ENCODE data around the gene TET1. TPM values are rescaled to one million over a fixed set of nuclear protein-coding genes. Genes with fewer than 3 reads are reported as not detected.
"Not testable (repeated sequence)": the region's sequence is repeated elsewhere in the genome, so short reads cannot be mapped to it uniquely, and the experiment has no call there.

TET1 gene
- total RNA-seq, 1 donor from 2014 or later = 5.7 TPM

GRCh38 chr10:68700197-68700596 lies 140.1 kb downstream of the TET1 start:
- no peak for DNase-seq (ENCODE audit: low spot score)

GRCh38 chr10:68705548-68705947 lies 145.4 kb downstream of the TET1 start:
- DNase-seq (ENCODE audit: low spot score) = no peak

GRCh38 chr10:68708987-68709386 lies 148.8 kb downstream of the TET1 start:
- DNase-seq (ENCODE audit: low spot score) = not testable (repeated sequence)

- DNase-seq (ENCODE audit: low spot score) = peak; percentile 47
These were observed 152.9 kb downstream of the TET1 start for GRCh38 chr10:68713065-68713464.

- peak; percentile 53 for DNase-seq (ENCODE audit: low spot score)
These were observed 157.3 kb downstream of the TET1 start for GRCh38 chr10:68717435-68717834.

- peak; percentile 97 for DNase-seq (ENCODE audit: low spot score)
These were observed 160.9 kb downstream of the TET1 start, which contains the start of gene CCAR1 for GRCh38 chr10:68720793-68721672. Gene CCAR1, plus strand, starts transcription at chr10:68721239. Its CDS starts 1,266 bp downstream, at chr10:68722505.

- DNase-seq (ENCODE audit: low spot score) = no peak
These were observed 161.7 kb downstream of the TET1 start for GRCh38 chr10:68721673-68722335.

GRCh38 chr10:68725016-68725415 lies 164.9 kb downstream of the TET1 start:
- DNase-seq (ENCODE audit: low spot score) = peak; percentile 14

- DNase-seq (ENCODE audit: low spot score) = peak; percentile 33
These were observed 167.0 kb downstream of the TET1 start for GRCh38 chr10:68727146-68727545.

GRCh38 chr10:68732651-68733050 lies 172.5 kb downstream of the TET1 start:
- peak; percentile 18 for DNase-seq (ENCODE audit: low spot score)

- peak; percentile 14 for DNase-seq (ENCODE audit: low spot score)
These were observed 174.2 kb downstream of the TET1 start for GRCh38 chr10:68734349-68734748.

GRCh38 chr10:68735119-68735518 lies 175.0 kb downstream of the TET1 start:
- DNase-seq (ENCODE audit: low spot score) = no peak

GRCh38 chr10:68735739-68736138 lies 175.6 kb downstream of the TET1 start:
- DNase-seq (ENCODE audit: low spot score) = peak; percentile 11

GRCh38 chr10:68740676-68741075 lies 180.5 kb downstream of the TET1 start:
- DNase-seq (ENCODE audit: low spot score) = not testable (repeated sequence)

- DNase-seq (ENCODE audit: low spot score) = peak; percentile 5
These were observed 182.3 kb downstream of the TET1 start for GRCh38 chr10:68742397-68742796.

Other genes starting within 250 kb of the TET1 start
- 91.4 TPM for gene HNRNPH3, start 228.3 kb upstream of the TET1 start, total RNA-seq
- gene PBLD, start 227.4 kb upstream of the TET1 start, total RNA-seq = 9.2 TPM
- 21.2 TPM for gene RUFY2, start 153.1 kb upstream of the TET1 start, total RNA-seq
- 3.8 TPM for gene DNA2, start 88.4 kb upstream of the TET1 start, total RNA-seq
- 59.5 TPM for gene SLC25A16, start 32.8 kb upstream of the TET1 start, total RNA-seq
- gene CCAR1, start 160.9 kb downstream of the TET1 start, total RNA-seq = 51.9 TPM